Kidney epithelial cell (primary cell): ENCODE results near the gene MEDAG. TPM values are rescaled to one million over a fixed set of nuclear protein-coding genes. Genes with fewer than 3 reads are reported as not detected.

ENCODE experiments used
- DNase-seq: peaks from one replicate; pipeline ENCODE4 v3.0.0-alpha.2; 2010; ENCODE audit warnings: low read depth
- H3K27me3 ChIP-seq: 2 replicates; pipeline ENCODE4 v1.6.0; 2011; ENCODE audit warnings: low read length; ENCODE audit not compliant: control insufficient read depth, insufficient read depth
- H3K36me3 ChIP-seq: 2 replicates; pipeline ENCODE4 v1.5.1; 2011; ENCODE audit warnings: low read length; ENCODE audit not compliant: control insufficient read depth, insufficient read depth
- H3K4me3 ChIP-seq: 2 replicates; pipeline ENCODE4 v1.5.1; 2011; ENCODE audit warnings: low read depth, mild to moderate bottlenecking, control low read depth, low read length
- total RNA-seq: library from RNA; depleted of rRNA; stranded (reverse); fragments of >200 nt; gene quantifications from 2 replicates; pipeline ENCODE4 v1.2.3, GENCODE V29; 2015
- TF ChIP-seq, protein P1 (sequence below): IDR thresholded peaks from 2 replicates; pipeline ENCODE4 v1.5.1; 2011; ENCODE audit warnings: mild to moderate bottlenecking, moderate library complexity, low read length, control low read depth, inconsistent platforms; ENCODE audit not compliant: insufficient read depth, poor library complexity, severe bottlenecking

The MEDAG gene
- total RNA-seq, 1 donor from 2014 or later: 3.2 TPM

DNA sequence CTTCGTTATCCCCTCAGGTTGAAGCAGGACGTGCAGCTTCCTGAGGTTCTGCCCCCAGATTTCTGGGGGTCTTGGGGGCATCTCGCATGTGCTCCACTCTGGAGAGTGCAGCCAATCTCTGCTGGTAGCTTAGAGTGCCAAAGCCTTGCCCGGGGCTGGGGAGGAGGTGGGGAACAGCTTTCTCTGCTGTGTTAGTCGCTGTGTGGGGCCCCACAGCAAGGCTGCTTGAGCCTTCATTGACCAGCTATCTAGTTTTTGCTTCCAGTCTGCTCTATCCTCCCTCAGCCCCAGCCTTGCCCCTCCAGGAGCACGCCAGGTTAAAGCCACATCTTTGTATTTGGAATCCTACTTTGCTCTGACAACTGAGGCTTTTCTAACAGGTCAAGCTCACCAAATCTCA is 32.0 kb upstream of the MEDAG start:
- Histone ChIP-seq H3K4me3 (no peak overlapping the region), H3K27me3 (no peaks in the 10 kb centered on the region)
- no peak for DNase-seq

DNA sequence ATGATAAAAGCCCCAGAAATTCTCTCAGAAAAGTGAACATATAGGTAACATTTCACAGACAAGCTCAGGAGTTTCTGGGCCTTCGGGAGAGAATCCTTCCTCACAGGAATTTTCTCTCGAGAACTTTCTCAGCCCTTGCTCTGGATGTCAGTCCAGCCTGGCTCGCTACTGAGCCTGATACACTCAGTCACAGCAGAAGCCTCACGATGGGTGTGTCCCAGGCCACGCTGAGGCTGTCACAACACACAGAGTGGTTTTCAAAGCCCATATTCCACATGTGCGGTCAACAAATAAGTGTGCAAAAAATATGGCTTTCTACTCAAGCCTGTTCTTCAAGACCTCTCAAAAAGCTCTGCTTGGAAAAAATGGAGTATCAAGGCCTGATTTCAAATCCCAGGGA is 31.5 kb upstream of the MEDAG start:
- TF ChIP-seq, protein P1, sequence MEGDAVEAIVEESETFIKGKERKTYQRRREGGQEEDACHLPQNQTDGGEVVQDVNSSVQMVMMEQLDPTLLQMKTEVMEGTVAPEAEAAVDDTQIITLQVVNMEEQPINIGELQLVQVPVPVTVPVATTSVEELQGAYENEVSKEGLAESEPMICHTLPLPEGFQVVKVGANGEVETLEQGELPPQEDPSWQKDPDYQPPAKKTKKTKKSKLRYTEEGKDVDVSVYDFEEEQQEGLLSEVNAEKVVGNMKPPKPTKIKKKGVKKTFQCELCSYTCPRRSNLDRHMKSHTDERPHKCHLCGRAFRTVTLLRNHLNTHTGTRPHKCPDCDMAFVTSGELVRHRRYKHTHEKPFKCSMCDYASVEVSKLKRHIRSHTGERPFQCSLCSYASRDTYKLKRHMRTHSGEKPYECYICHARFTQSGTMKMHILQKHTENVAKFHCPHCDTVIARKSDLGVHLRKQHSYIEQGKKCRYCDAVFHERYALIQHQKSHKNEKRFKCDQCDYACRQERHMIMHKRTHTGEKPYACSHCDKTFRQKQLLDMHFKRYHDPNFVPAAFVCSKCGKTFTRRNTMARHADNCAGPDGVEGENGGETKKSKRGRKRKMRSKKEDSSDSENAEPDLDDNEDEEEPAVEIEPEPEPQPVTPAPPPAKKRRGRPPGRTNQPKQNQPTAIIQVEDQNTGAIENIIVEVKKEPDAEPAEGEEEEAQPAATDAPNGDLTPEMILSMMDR: no peak
- Histone ChIP-seq H3K36me3 (no peaks in the 10 kb centered on the region), H3K27me3 (no peaks in the 10 kb centered on the region), H3K4me3 (no peak overlapping the region)
- no peak for DNase-seq

More for the DNA sequence above, 32.0 kb upstream of the MEDAG start:
- TF ChIP-seq, protein P1: no peak
- H3K36me3 ChIP-seq: no peaks in the 10 kb centered on the region

DNA sequence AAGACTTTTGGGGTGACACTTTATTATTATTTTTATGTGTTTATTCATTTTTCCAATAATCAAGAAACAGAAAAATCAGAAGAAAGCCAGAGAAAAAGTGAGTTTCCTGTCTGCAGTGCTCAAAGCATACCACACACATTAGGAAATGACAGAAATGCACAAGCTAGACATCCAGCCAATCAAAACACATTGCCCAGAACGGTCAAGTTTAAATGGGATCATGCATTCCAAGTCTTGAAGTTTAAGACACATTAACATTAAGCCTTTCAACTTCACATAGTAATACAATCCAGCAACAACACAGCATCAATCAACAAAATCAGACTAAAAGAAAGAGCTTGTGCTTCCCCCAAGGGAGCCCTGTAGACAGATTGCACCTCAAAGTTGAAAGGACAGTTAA is 28.7 kb upstream of the MEDAG start:
- no peak for DNase-seq
- Histone ChIP-seq H3K27me3 (no peaks in the 10 kb centered on the region), H3K36me3 (no peaks in the 10 kb centered on the region), H3K4me3 (no peak overlapping the region)
- TF ChIP-seq, protein P1: no peak

DNA sequence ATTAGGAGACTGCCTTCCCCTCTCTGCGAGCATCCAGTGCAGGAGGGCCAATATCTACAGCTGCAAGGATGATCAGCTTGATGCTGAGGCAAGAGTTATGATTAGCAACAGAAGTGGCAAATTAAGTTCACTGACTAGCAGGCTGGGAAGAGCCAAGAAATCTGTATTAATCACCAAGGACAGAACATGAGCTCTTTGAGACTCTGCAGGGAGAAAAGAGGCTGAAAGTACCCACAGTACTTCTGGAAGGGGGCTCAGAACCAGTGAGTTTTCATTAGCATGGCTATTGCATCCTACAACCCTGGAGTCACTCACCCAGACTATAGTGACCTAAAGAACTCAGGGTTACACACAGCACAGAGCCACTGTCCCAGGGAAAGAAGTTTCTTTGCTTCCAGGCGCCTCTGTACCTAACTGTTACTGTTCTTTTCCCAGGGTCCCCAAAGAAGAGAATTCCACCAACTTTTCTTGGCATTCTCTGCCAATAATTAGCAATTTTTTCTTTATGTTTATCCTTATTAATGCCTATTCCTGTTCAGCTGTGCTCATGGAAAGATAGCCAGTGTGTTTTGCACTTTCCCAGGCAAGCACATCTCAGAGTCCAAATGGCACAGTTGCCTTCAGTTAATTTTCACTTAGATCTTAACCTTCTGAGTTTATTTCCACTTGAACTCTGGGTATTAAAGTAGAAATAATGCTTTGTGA is 25.8 kb upstream of the MEDAG start:
- no peak for DNase-seq
- no peaks in the 10 kb centered on the region for H3K27me3 ChIP-seq
- H3K4me3 ChIP-seq: no peak overlapping the region
- TF ChIP-seq, protein P1: no peak
- no peaks in the 10 kb centered on the region for H3K36me3 ChIP-seq

DNA sequence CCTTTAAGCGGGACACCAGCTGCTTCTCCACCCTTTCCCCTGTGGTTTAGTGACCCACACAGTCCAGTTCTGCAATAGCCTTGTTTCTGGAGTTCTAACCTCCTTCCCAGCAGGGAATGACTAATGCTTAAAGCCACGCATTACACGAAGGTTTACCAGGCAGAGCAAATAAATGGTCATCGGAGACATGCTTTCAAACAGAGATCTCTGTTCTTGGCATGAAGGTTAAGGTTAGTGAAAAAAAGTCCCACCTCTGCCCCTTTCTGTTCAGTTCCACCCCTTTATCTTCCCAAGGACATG is 25.3 kb upstream of the MEDAG start:
- Histone ChIP-seq H3K4me3 (no peak overlapping the region), H3K36me3 (no peaks in the 10 kb centered on the region), H3K27me3 (no peaks in the 10 kb centered on the region)
- DNase-seq: no peak
- TF ChIP-seq, protein P1: no peak

DNA sequence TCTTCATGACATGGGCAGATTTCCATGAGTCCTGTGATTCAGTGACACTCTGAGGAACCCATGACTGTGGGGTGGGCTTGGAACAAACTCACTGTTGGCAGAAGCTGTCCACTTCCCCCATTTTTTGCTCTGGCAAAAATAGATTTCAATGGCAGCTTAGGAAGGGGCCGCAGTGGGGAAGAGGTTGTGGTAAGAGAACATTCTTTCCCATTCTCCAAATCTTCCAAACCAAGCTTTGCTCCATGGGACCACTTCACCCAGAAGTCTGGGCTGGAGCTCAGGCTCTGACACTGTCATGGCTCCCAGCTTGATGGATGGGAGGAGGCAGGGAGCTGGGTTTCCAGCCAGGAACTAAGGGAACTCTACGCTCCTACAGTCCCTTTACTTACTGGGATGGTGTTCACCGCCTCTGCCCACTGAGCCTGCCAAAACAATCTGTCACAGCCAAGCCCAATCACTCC is 24.9 kb upstream of the MEDAG start:
- no peak for DNase-seq
- Histone ChIP-seq H3K4me3 (no peak overlapping the region), H3K36me3 (no peaks in the 10 kb centered on the region), H3K27me3 (no peaks in the 10 kb centered on the region)
- TF ChIP-seq, protein P1: no peak
